ENCODE data around the gene GRK5.

DNA sequence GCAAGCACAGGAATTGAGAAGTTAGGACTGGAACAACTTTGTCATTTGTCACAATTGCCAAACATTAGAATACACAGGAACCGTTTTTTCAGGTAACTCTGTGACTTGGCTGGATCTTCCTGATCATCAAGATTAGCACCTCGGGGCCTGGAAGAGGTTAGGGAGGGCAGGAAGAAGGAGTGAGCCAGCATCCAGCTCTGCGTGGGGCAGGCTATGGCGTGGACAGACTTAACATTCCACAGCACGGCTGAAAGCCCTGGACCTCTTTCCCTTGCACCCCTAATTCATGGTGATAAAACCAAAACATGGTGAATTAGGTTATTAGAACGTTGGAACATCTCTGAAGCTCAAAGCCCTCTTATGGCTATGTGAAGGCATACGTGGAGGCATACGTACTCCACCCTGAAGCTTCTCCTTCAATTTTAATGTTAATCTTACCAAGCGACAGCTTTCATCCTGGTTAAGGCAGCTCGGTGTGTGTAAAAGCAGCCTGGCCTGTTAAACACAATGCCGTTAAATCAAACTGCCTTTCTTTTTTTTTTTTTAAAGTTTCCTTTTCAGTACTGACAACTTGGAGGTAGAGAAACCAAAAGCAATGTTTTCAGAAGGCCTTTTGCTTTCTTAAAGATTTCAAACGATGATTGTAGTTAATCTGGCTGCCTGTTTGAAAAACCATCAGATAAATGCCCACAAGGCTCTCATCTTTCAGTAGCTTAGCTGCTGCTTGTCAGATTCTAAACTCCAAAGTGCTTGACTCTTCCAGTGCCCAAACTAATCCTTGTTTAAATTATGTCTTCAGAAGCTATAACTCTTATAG is 4.5 kb downstream of the GRK5 start:
- TF ChIP-seq, protein P1, sequence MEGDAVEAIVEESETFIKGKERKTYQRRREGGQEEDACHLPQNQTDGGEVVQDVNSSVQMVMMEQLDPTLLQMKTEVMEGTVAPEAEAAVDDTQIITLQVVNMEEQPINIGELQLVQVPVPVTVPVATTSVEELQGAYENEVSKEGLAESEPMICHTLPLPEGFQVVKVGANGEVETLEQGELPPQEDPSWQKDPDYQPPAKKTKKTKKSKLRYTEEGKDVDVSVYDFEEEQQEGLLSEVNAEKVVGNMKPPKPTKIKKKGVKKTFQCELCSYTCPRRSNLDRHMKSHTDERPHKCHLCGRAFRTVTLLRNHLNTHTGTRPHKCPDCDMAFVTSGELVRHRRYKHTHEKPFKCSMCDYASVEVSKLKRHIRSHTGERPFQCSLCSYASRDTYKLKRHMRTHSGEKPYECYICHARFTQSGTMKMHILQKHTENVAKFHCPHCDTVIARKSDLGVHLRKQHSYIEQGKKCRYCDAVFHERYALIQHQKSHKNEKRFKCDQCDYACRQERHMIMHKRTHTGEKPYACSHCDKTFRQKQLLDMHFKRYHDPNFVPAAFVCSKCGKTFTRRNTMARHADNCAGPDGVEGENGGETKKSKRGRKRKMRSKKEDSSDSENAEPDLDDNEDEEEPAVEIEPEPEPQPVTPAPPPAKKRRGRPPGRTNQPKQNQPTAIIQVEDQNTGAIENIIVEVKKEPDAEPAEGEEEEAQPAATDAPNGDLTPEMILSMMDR (conservative IDR thresholded peaks at IDR 0.05; ENCODE audit: low read depth, low read length), result no peak
- TF ChIP-seq EZH2 (IDR thresholded peaks at IDR 0.05; ENCODE audit: low read length, unreplicated experiment), result no peak
